GM19452 (cell line): Measurements from ENCODE around the gene HSCB.
"Not testable (repeated sequence)": the region's sequence is repeated elsewhere in the genome, so short reads cannot be mapped to it uniquely, and the experiment has no call there.

Experiments used
- ATAC-seq: cut with Tn5 transposase; IDR thresholded peaks from one replicate; pipeline ENCODE4 v1.9.1; 2021; ENCODE audit not compliant: unreplicated experiment

Gene HSCB

DNA sequence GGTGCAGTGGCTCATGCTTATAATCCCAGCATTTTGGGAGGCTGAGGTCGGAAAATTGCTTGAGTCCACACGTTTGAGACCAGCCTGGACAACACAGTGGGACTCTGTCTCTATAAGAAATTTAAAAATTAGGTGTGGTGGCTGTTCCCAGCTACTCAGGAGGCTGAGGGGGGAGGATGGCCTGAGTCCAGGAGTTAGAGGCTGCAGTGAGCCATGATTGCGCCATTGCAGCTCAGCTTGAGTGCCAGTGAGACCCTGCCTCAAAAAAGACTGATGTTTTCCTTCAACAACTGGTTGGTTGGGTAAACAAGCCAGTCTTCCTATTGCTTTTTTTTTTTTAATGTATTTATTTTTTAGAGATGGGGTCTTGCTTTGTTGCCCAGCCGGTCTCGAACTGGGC lies 49.3 kb downstream of the HSCB start:
- ATAC-seq = no peak

DNA sequence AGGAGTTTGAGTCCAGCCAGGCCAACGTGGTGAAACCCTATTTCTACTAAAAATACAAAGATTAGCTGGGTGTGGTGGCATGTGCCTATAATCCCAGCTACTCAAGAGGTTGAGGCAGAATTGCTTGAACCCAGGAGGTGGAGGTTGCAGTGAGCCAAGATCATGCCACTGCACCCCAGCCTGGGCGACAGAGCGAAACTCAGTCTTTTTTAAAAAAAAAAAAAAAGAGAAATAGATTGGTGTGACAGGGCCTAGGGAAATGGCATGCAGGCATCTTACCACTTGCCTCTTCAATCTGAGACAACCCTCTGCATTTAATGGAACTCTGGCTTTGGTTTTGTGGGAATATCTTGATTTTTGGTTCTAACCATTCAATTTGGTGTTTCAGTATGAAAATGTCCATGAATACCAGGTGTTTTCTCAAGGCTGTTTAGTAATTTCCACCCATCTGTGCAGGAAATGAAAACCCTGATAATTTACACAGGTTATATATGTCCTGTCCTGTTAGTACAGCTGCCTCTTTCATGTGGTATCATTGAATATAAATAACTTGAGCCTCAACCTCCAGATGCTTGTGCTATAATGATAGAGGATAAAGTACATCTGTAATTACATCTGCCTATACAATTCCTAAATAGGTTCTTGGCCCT lies 50.1 kb downstream of the HSCB start:
- peak; percentile 64 for ATAC-seq

DNA sequence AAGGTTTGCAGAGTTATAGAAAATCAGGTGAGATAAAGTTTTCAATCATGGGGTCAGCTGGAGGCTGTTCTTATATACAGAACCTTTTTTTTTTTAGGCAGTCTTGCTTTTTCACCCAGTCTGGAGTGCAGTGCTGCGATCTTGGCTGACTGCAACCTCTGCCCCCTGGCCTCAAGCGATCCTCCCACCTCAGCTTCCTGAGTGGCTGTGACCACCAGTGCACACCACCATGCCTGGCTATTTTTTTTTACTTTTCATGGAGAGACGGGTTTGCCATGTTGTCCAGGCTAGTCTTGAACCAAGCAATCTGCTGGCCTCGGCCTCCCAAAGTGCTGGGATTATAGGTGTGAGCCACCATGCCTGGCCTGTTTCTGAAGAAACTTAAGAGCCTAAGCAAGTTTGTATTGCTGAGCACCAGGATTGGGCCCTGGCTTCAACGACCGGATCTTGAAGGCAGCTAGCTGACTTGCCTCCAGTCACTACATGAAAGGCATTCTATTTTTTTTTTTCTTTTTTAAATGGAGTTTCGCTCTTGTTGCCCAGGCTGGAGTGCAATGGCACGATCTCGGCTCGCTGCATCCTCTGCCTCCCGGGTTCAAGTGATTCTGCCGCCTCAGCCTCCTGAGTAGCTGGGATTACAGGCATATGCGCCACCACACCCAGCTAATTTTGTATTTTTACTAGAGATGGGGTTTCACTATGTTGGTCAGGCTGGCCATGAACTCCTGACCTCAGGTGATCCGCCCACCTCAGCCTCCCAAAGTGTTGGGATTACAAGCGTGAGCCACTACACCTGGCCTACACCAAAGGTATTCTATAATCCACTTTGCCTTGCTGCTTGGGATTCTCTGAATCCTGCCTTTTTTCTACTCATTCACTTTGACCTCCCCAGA lies 50.9 kb downstream of the HSCB start:
- peak; percentile 26 for ATAC-seq

DNA sequence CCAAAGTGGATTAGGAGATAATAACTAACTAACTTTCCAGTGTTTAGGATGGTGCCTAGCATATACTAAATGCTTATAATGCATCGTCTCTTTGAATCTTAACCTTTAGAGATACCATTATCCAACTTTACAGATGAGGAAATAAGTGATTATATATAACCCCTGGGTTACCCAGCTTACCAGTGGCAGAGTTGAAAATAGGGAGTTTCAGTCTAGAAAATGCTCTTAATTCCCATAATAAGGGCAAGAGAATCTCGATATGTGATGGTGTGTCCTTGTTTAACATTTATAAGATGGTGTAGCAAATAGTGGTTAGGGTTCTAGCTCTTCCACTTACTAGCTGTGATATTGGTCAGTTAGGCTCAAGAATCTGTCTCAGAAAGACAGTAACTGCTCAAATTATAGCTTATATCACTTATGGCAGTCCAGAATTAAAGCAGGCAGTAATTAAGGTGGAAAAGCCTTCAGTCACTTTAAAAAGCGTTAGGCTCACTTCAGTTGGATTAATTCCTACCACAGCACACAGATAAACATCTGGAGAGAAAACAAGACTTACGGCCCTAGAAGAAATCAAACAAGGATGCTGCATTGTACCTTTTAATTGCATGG lies 52.2 kb downstream of the HSCB start:
- ATAC-seq = no peak

DNA sequence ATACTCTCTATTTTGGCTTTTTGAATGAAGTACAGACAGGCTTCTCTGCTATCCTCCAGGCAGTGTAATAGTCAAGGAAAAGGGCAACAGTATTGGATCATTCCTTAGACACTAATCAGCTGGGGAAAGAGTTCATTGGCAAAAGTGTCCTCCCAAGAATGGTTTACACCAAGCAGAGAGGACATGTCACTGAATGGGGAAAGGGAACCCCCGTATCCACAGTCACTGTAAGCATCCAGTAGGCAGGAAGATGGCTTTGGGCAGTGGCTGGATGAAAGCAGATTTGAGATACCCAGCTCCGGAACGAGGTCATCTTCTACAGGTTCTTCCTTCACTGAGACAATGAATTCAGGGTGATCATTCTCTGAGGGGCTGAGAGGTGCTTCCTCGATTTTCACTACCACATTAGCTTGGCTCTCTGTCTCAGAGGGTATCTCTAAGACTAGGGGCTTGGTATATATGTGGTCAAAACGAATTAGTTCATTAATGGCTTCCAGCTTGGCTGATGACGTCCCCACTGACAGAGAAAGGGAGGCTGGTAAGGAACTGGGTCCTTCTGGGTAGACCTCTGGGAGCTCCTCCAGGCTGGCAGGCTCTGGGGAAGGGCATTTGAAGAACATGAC lies 53.3 kb downstream of the HSCB start:
- ATAC-seq = no peak

DNA sequence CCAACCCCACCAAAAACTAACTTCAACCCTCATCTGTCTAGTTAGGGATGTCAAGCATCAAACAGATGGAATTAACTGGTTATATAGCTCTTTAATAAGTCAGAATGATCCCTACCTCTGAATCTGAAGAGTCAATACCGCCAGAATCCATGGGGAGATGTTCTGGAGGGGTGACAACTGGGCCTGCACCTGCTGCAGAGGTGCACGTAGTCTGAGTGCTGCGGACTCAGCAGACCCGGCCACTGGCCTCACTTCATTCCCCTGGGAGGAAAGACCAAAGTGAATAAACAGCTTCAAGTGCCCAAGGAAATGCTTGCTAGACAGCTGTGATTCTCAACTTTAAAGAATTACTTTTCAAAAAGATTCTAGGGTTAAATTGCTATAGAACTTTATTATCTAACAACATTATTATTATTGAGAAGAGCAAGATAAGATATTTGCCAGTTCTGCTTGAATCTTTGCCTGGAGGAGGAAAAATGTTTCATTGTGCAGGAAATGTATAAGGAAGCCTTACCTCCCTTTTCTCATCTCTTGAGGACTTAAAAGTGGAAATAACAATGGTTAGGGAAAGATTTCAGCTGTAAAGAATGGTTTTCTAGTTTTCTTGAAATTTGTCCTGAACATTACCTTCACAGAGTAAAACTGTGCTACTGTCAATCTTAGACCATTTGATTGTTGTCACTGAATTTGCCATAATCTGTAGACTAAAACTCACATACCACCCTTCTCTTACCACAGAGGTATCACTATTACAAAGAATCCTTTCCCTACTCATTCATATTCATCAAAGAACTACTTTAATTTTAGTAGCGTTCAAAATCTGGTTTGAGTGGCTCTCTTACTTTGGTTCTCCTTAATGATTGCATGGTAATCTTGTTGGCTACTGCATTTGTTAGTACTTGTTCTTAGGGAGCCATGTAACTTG lies 54.4 kb downstream of the HSCB start:
- no peak for ATAC-seq

DNA sequence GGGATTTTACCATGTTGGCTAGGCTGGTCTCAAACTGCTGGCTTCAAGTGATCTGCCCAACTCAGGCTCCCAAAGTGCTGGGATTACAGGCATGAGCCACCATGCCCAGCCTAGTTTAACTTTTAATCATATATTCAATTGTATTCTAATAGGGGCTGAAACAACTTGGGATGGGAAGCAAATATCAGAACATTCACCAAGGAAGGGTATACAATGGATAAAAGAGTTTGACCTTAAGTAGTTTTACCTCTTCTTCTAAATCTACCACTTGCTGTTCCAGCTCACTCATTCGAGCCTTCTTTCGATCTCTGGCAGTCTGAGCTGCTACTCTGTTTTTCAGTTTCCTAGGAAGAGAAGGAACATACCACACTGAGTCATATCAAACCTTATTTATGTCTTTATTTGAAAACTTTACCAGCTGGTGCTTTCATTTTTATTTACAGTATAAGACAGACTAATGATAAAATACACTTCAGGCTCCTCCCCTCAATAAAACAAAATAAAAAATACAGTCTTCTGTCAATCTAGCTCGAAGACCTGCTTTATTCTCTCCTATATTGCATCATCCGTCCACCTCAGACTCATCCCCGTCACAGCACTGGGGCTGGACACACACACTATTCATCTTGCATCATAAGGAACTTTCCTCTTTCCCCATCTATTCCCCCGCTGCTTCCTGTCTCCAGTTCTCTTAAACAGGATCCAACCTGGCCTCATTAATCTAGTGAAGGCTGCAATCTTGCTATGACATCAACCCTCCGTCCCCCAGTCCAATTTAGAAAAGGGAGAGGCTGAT lies 57.2 kb downstream of the HSCB start:
- no peak for ATAC-seq

DNA sequence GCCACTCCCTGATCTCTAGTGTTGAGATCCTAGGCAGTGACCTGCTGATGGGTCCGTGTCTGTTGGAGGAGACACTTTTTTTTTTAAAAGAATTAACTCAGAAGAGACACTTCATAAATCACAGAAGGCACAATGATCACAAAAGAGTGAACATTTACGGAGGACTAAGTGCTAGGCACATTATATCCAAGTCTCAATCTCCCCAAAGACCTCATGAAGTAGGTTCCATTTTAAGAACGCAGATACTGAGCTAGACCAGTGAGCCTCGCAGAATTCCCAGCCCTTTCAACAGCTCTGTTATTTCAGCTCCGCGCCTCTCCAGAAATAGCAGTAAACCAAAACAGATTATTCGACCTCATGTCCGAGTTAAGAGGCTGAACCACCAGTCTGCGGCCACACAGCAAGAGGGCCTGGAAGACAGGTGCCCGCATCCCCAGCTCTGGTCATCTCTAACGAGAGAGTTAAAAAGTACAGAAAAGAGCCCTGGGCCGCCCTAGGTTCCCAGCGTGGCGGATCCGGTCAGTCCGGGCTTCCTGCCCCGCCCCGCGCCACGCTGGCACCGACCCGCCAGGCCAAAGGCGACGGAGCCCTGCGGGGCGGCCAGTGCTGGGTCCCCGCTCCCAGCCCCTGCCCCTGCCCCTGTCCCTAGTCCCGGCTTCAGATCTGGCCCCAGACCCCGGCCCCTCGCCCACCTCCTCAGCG lies 57.9 kb downstream of the HSCB start:
- peak; percentile 13 for ATAC-seq

DNA sequence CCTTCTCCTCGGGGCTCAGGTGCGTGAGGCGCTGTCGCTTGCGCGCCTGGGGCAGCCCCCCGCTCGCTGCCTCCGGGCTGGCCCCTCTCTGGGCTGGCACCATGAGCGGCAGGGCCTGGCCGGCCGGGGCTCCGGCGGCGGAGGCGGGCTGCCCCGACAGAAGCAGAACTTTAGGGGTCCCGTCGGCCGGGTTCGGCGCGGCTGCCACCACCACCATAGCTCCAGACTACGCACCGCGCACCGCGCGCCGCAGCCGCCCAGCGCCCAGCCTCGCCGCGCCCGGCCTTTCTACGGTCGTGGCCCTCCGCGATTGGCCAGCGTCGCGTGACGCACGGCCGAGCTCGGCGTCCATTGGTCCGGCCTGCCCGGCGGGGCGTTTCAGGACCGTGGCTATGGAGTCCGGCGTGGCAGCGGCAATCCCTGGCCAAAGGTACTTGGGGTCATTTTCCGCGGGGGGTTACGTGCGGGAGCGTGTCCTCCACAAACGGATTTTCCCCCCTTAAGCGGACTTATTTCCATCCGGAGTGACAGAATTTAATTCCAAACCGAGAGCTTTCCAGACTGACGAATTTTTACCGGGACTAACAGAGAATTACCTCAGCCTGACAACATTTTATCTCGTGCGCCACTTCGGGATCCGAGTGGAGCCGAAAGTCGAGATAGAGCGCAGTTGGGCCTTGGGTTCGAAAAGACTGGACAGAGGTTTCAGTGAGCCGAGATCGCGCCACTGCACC lies 58.6 kb downstream of the HSCB start, which contains the start of gene XBP1:
XBP1 (minus strand) TSS at position 262 of the 734 bp plus-strand sequence.
- ATAC-seq = peak; percentile 80

DNA sequence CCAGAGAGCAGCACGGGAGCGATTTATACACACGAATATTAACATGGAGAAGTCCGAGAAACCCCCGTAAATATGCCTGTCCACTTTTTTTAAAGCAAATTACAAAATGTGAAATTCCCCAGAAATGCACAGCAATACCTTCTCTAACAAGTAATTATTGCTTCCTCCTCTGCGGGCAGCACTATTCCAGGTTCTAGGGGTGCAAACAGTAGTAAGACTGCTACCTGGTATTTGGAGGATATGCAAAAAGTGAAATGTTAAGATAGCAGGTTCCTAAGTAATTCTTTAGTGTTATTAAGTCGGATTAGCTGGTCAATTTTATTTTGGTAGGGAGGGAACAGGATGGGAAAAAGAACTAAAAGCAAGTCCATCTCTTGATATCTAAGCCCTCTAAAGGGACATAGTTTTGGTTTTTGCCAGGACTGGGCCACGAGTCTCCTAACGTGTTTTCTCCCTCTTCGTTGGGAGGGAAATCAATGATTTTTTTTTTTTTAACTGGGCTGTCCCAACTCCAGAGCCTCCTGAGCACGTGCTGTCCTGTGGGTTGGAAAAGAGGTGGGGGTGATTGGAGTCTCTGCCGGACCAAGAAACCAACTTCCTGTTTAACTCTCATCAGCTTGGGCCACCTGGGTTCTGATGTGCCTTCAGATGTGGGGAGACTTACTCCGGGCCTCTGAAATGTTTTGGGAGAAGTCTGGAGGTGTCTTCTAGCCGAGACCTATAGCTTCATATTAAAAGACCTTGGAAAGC lies 60.2 kb downstream of the HSCB start:
- no peak for ATAC-seq

DNA sequence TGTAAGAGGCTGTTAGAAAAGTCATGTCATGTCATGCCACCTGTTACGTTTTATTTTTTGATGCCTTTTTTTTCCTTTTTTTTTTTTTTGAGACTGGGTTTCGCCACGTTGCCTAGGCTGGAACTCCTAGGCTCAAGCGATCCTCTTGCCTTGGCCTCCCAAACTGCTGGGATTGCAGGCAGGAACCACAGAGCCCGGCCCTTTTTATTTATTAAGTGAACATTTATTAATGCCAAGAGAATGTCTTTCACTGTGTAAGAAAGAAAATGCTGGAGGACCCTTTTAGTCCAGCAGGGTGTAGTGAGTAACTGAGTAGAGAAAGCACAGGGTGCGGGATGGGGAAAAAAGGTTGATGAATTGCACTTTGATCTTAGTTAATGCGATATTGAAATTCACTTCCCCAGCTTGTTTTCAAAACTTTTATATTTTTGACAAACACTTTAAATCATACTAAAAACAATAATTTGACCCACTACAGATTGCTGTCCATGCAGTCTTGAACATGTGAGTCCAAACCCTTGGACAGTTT lies 60.8 kb downstream of the HSCB start:
- ATAC-seq = no peak

DNA sequence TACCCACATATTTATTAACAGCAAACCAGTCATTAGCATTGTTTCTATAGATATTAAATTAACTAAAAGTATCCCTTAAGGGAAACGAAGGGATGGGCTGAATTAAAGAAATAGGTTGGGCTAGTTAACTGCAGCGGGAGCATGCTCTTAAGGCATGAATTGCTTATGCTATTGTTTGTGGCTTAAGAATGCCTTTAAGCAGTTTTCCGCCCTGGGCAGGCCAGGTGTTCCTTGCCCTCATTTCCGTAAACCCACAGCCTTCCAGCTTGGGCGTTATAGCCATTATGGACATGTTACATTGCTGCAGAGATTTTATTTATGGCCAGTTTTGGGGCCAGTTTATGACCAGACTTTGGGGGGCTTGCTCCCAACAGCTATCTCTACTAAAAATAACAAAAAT lies 63.6 kb downstream of the HSCB start:
- ATAC-seq = not testable (repeated sequence)
